Spleen (tissue), 11 donors: ENCODE measurements around the gene TMEM178B. TPM values are rescaled to one million over a fixed set of nuclear protein-coding genes. Genes with fewer than 3 reads are reported as not detected.
"Not testable (repeated sequence)": the region's sequence is repeated elsewhere in the genome, so short reads cannot be mapped to it uniquely, and the experiment has no call there.

Source experiments
- DNase-seq: peaks from one replicate; pipeline ENCODE4 v3.0.0-alpha.2; 2020
- H3K27ac ChIP-seq, 8 donors: fragments of 200-600 bp; sonication (generic) in 7 of 8; 1 replicate in 4 of 8; 2 replicates in 4 of 8; pipeline versions ENCODE4 v1.5.0 to v1.8.0; 2016 to 2021; ENCODE audit warnings: inconsistent platforms in 4 of 8, mild to moderate bottlenecking in 4 of 8, moderate library complexity in 1 of 8
- H3K27me3 ChIP-seq, 7 donors: fragments of 200-600 bp; sonication (generic) in 6 of 7; replicated peaks in 1 of 7; 1 replicate in 4 of 7; 2 replicates in 3 of 7; pipeline versions ENCODE4 v1.5.0 to v1.8.0; 2016 to 2021; ENCODE audit warnings: inconsistent platforms in 3 of 7, mild to moderate bottlenecking in 1 of 7
- H3K36me3 ChIP-seq, 6 donors: fragments of 200-600 bp; sonication (generic) in 5 of 6; 1 replicate in 4 of 6; 2 replicates in 2 of 6; pipeline versions ENCODE4 v1.5.0 to v1.8.0; 2016 to 2021; ENCODE audit warnings: inconsistent platforms in 2 of 6
- H3K4me1 ChIP-seq, 6 donors: fragments of 200-600 bp; sonication (generic) in 5 of 6; 1 replicate in 3 of 6; 2 replicates in 3 of 6; pipeline versions ENCODE4 v1.5.0 to v1.8.0; 2016 to 2021; ENCODE audit warnings: inconsistent platforms in 3 of 6
- H3K4me3 ChIP-seq, 8 donors: fragments of 200-600 bp; sonication (generic) in 7 of 8; 1 replicate in 4 of 8; 2 replicates in 4 of 8; pipeline versions ENCODE4 v1.5.0 to v1.8.0; 2016 to 2021; ENCODE audit warnings: inconsistent platforms in 4 of 8, mild to moderate bottlenecking in 4 of 8, moderate library complexity in 2 of 8
- H3K9me3 ChIP-seq, 8 donors: fragments of 200-600 bp; sonication (generic) in 7 of 8; 1 replicate in 4 of 8; 2 replicates in 4 of 8; pipeline versions ENCODE4 v1.5.0 to v1.8.0; 2016 to 2021; ENCODE audit warnings: inconsistent platforms in 4 of 8
- CTCF ChIP-seq, 11 experiments: fragments of 200-600 bp in 7 of 11; fragments of 450-650 bp in 4 of 11; sonication (generic) in 4 of 11; IDR thresholded peaks in 8 of 11; conservative IDR thresholded peaks in 3 of 11; 1 replicate in 7 of 11; 2 replicates in 4 of 11; pipeline versions ENCODE4 v1.4.0 to v1.8.0; 2016 to 2021; ENCODE audit warnings: antibody characterized with exemption in 11 of 11, inconsistent platforms in 4 of 11, mild to moderate bottlenecking in 1 of 11
- POLR2A ChIP-seq, 3 donors: fragments of 450-650 bp; IDR thresholded peaks; one replicate each; pipeline ENCODE4 v1.5.1; 2017; ENCODE audit warnings: antibody characterized with exemption in 3 of 3, mild to moderate bottlenecking in 1 of 3
- POLR2AphosphoS5 ChIP-seq, 3 donors: sonication (generic); formaldehyde crosslinking; IDR thresholded peaks; one replicate each; pipeline ENCODE4 v1.5.1; 2017; ENCODE audit warnings: antibody characterized with exemption in 3 of 3
- WGBS, 5 donors: extraction: QIAGEN DNeasy Blood & Tissue Kit in 3 of 5; methylation state at CpG; one replicate each; pipeline versions ENCODE4 v1.1.5 to v1.1.7; 2013 to 2018; 5-methylcytosine and 5-hydroxymethylcytosine counted together
- intact Hi-C: fragments of 100-400 bp; cut with DNase I; formaldehyde crosslinking; loops from one replicate; pipeline ENCODE4 v1.15.0; 2023; ENCODE audit warnings: low total_unique reads
- polyA plus RNA-seq, 3 donors: library from polyadenylated mRNA; stranded (reverse); fragments of 200-250 nt; gene quantifications; one replicate each; pipeline ENCODE4 v1.2.1, GENCODE V29; 2013
- total RNA-seq, 7 donors: library from RNA; depleted of rRNA in 3 of 7; stranded (reverse); fragments of >200 nt in 3 of 7; fragmentation: NEBNext Ultra II Directional in 4 of 7; extraction: Animal tissue kit (Norgen Biotek cat#: 25700) in 4 of 7; gene quantifications; one replicate each; pipeline versions ENCODE4 v1.1.0 to v1.2.1, GENCODE V29; 2016 to 2021
- donor health status: healthy with polysubstance abuse.
- donor health status: DM: no; HTN: no; CAD: no; lungs with moderate emphysema.
- donor health status: DM: no; HTN: no; CAD: no.
- donor health status: Bipolar disorder and iron deficiency.
- donor health status: healthy.
- donor health status: DM: no; HTN: no; CAD: no.
- donor health status: DM: yes; HTN: yes; CAD: no.

Gene TMEM178B
- total and polyA plus RNA-seq, 10 donors: 0.35 to 5.5 (median 1.3) TPM

- H3K36me3 ChIP-seq, H3K4me1 ChIP-seq, H3K27ac ChIP-seq, intact Hi-C loops, H3K27me3 ChIP-seq, DNase-seq, H3K4me3 ChIP-seq, H3K9me3 ChIP-seq: not testable (repeated sequence)
- WGBS, 5 donors: 70 to 89% (median 79%) methylated on average over 5 of the region's 5 CpGs
Observed at GRCh38 chr7:141177120-141177519, 103.3 kb downstream of the TMEM178B start.

GRCh38 chr7:141178486-141179135 is 104.7 kb downstream of the TMEM178B start:
- 85 to 92% (median 90%) methylated on average over 8 of the region's 8 CpGs for WGBS, 5 donors
- H3K27me3 ChIP-seq: no peaks in the 10 kb centered on the region
- intact Hi-C loops: no loop called here
- no peak overlapping the region for H3K27ac ChIP-seq
- TF ChIP-seq POLR2A (IDR thresholded peaks at IDR 0.05) (no peak), POLR2AphosphoS5 (IDR thresholded peaks at IDR 0.05) (no peak), CTCF (IDR thresholded peaks at IDR 0.05 in 8 of 11, conservative IDR thresholded peaks at IDR 0.05 in 3 of 11) (no peak)
- H3K4me3 ChIP-seq: no peak overlapping the region
- no peaks in the 10 kb centered on the region for H3K4me1 ChIP-seq
- no peak for DNase-seq
- H3K9me3 ChIP-seq: peaks cover 0 to 5% (median 0%) of the 10 kb centered on the region in 8 donors
- no peaks in the 10 kb centered on the region for H3K36me3 ChIP-seq

- H3K27ac ChIP-seq: no peak overlapping the region
- WGBS, 5 donors: 93 to 98% (median 95%) methylated on average over 4 of the region's 4 CpGs
- no peaks in the 10 kb centered on the region for H3K4me1 ChIP-seq
- H3K9me3 ChIP-seq: no peaks in the 10 kb centered on the region
- H3K27me3 ChIP-seq: no peaks in the 10 kb centered on the region
- intact Hi-C loops: no loop called here
- DNase-seq: no peak
- no peak overlapping the region for H3K4me3 ChIP-seq
- H3K36me3 ChIP-seq: no peaks in the 10 kb centered on the region
- TF ChIP-seq POLR2A (IDR thresholded peaks at IDR 0.05) (no peak), CTCF (IDR thresholded peaks at IDR 0.05 in 8 of 11, conservative IDR thresholded peaks at IDR 0.05 in 3 of 11) (no peak), POLR2AphosphoS5 (IDR thresholded peaks at IDR 0.05) (no peak)
Observed at GRCh38 chr7:141181812-141182211, 107.9 kb downstream of the TMEM178B start.

GRCh38 chr7:141184532-141185190 is 110.8 kb downstream of the TMEM178B start:
- DNase-seq: no peak
- Histone ChIP-seq H3K36me3 (no peaks in the 10 kb centered on the region), H3K27ac (no peak overlapping the region), H3K27me3 (no peaks in the 10 kb centered on the region), H3K9me3 (no peaks in the 10 kb centered on the region), H3K4me1 (no peaks in the 10 kb centered on the region), H3K4me3 (no peak overlapping the region)
- WGBS, 5 donors: 68 to 81% (median 76%) methylated on average over 10 of the region's 10 CpGs
- TF ChIP-seq CTCF (IDR thresholded peaks at IDR 0.05 in 8 of 11, conservative IDR thresholded peaks at IDR 0.05 in 3 of 11) (no peak), POLR2A (IDR thresholded peaks at IDR 0.05) (no peak), POLR2AphosphoS5 (IDR thresholded peaks at IDR 0.05) (no peak)
- intact Hi-C loops: no loop called here
